ENCODE measurements around the gene ZNF566.

The ZNF566 gene

GRCh38 chr19:36404498-36404897 is 84.9 kb downstream of the ZNF566 start:
- TF ChIP-seq ARNT (IDR thresholded peaks at IDR 0.05) = no peak
- no peak for TF ChIP-seq LEF1 (IDR thresholded peaks at IDR 0.05; ENCODE audit: borderline replicate concordance)
- no peak for DNase-seq (ENCODE audit: extremely low spot score)
- ChIA-PET CTCF (no interaction called here), POLR2A (no interaction called here)

- no peak for DNase-seq (ENCODE audit: extremely low spot score)
- ChIA-PET CTCF (no interaction called here), POLR2A (no interaction called here)
- no peak for TF ChIP-seq FOXK2 (IDR thresholded peaks at IDR 0.05)
- TF ChIP-seq L3MBTL2 (conservative IDR thresholded peaks at IDR 0.05) = no peak
- TF ChIP-seq FOXM1 (IDR thresholded peaks at IDR 0.05; ENCODE audit: borderline replicate concordance) = no peak
- TF ChIP-seq PKNOX1 (IDR thresholded peaks at IDR 0.05) = no peak
- TF ChIP-seq NFRKB (IDR thresholded peaks at IDR 0.05) = no peak
- TF ChIP-seq HDGF (IDR thresholded peaks at IDR 0.05; ENCODE audit: borderline replicate concordance) = no peak
- TF ChIP-seq FOXA1 (IDR thresholded peaks at IDR 0.05) = no peak
- no peak for TF ChIP-seq SUZ12 (IDR thresholded peaks at IDR 0.05)
- TF ChIP-seq TARDBP (IDR thresholded peaks at IDR 0.05) = no peak
- TF ChIP-seq BHLHE40 (IDR thresholded peaks at IDR 0.05; ENCODE audit: borderline replicate concordance) = no peak
- TF ChIP-seq LEF1 (IDR thresholded peaks at IDR 0.05; ENCODE audit: borderline replicate concordance) = no peak
- TF ChIP-seq SP1 (IDR thresholded peaks at IDR 0.05) = no peak
- TF ChIP-seq ELF4 (IDR thresholded peaks at IDR 0.05) = no peak
- no peak for TF ChIP-seq ZNF384 (IDR thresholded peaks at IDR 0.05)
- no peak for TF ChIP-seq ARNT (IDR thresholded peaks at IDR 0.05)
Observed at GRCh38 chr19:36401475-36401874, 87.9 kb downstream of the ZNF566 start.

- no peak for DNase-seq (ENCODE audit: extremely low spot score)
- ChIA-PET POLR2A (no interaction called here), CTCF (no interaction called here)
- no peak for TF ChIP-seq SP1 (IDR thresholded peaks at IDR 0.05)
- no peak for TF ChIP-seq LEF1 (IDR thresholded peaks at IDR 0.05; ENCODE audit: borderline replicate concordance)
- no peak for TF ChIP-seq FOXM1 (IDR thresholded peaks at IDR 0.05; ENCODE audit: borderline replicate concordance)
- TF ChIP-seq TARDBP (IDR thresholded peaks at IDR 0.05) = no peak
- no peak for TF ChIP-seq FOXA1 (IDR thresholded peaks at IDR 0.05)
- no peak for TF ChIP-seq L3MBTL2 (conservative IDR thresholded peaks at IDR 0.05)
- TF ChIP-seq HDGF (IDR thresholded peaks at IDR 0.05; ENCODE audit: borderline replicate concordance) = no peak
- TF ChIP-seq BHLHE40 (IDR thresholded peaks at IDR 0.05; ENCODE audit: borderline replicate concordance) = no peak
- TF ChIP-seq ARNT (IDR thresholded peaks at IDR 0.05) = no peak
Observed at GRCh38 chr19:36398571-36398970, 90.8 kb downstream of the ZNF566 start.

All from HEK293T (cell line).